ENCODE results near the gene CFAP57.

CFAP57 gene

DNA sequence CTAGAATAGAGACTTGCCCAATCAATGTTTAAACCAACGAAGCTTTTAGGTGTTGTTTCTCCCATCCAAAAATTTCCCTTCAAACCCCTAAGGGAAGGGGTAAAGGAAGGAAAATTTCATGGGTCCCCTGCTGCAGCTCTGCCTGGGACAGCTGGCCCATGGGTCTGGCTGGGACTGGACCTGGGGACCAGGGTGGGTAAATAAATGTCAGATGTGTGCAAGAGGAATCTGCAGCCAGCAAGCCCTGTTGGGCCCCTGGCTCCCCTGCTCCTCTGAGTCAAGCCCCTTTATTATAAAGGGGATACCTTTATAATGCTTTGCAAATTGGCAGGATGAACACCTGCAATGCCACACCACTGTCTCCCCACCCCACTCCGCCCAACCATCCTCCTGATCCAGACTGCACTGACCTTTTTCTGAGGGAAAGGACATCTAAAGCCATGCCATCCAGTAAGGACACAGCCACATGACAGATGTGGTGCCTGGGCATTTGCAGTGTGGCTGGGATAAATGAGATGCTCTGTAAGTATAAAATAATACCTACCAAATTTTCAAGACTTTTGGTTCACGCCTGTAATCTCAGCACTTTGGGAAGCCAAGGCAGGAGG lies 95.8 kb downstream of the CFAP57 start:
- H3K4me3 ChIP-seq (ENCODE audit: low read depth in 1 of 2, low read length in 2 of 2) = no peak overlapping the region
- no peaks in the 10 kb centered on the region for H3K9me3 ChIP-seq (ENCODE audit: control insufficient read depth in 1 of 2, low read length in 2 of 2)
- no peaks in the 10 kb centered on the region for H3K27me3 ChIP-seq (ENCODE audit: control insufficient read depth in 1 of 2, insufficient read depth in 2 of 2, low read length in 2 of 2)
- no peak overlapping the region for H3K27ac ChIP-seq (ENCODE audit: low read depth, low read length)
- peaks cover 18 to 43% of the 10 kb centered on the region in 2 donors for H3K4me1 ChIP-seq (ENCODE audit: control insufficient read depth in 1 of 2, insufficient read depth in 2 of 2, low read length in 2 of 2)
- H3K36me3 ChIP-seq (ENCODE audit: control insufficient read depth in 1 of 2, insufficient read depth in 2 of 2, low read length in 2 of 2) = no peaks in the 10 kb centered on the region
- H3K9ac ChIP-seq (ENCODE audit: low read depth in 1 of 2, low read length in 2 of 2) = peak overlapping the region in 1 of 2 donors; percentile 34

DNA sequence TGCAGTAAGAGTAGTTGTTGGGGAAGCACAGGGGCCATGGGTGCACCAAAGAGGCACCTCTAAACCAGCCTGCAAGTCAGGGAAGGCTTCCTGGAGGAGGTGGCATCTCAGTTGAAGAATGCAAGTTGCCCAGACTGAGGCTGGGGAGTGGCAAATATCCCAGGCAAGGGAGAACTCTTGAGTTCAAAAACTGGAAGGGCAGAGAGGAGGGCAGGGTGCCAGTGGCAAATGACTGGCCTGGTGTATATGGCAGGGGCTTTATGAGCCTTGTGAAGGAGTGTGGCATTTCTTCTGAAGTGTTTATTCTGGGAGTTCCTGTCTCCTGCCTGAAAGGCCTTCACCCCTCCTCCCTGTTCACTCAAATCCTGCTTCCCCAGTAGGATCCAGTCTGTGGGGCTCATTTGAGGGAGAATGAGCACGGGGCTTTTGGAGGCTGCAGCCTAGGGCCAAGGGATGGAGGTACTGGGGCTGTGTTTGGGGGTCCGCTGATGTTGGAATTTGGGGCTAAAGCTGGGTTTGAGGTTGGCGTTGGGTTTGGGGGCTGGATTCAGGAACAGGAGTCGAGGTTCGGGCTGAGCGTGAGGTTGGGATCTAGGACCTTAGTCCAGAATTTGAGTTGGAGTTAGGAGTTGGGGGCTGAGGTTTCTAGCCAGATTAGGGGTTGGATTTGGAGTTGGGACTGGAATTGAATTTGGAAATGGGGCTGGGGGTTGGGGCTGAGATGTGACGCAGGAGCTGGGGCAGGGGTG lies 97.7 kb downstream of the CFAP57 start, which contains the start of gene TMEM125:
TSS of gene TMEM125 (plus strand) at position 357 of the 749 bp plus-strand sequence. CDS start 2,740 bp downstream, outside the sequence.
- peaks cover 28 to 54% of the 10 kb centered on the region in 2 donors for H3K4me1 ChIP-seq (ENCODE audit: control insufficient read depth in 1 of 2, insufficient read depth in 2 of 2, low read length in 2 of 2)
- H3K27ac ChIP-seq (ENCODE audit: low read depth, low read length) = peak within 1 kb of the TSS; percentile 55
- H3K4me3 ChIP-seq (ENCODE audit: low read depth in 1 of 2, low read length in 2 of 2) = peak within 1 kb of the TSS; percentile 64 to 70
- no peaks in the 10 kb centered on the region for H3K9me3 ChIP-seq (ENCODE audit: control insufficient read depth in 1 of 2, low read length in 2 of 2)
- no peaks in the 10 kb centered on the region for H3K36me3 ChIP-seq (ENCODE audit: control insufficient read depth in 1 of 2, insufficient read depth in 2 of 2, low read length in 2 of 2)
- peak within 1 kb of the TSS; percentile 26 to 64 for H3K9ac ChIP-seq (ENCODE audit: low read depth in 1 of 2, low read length in 2 of 2)
- H3K27me3 ChIP-seq (ENCODE audit: control insufficient read depth in 1 of 2, insufficient read depth in 2 of 2, low read length in 2 of 2) = no peaks in the 10 kb centered on the region

GRCh38 chr1:43270421-43271095 lies 98.4 kb downstream of the CFAP57 start:
- Histone ChIP-seq H3K9me3 (ENCODE audit: control insufficient read depth in 1 of 2, low read length in 2 of 2) (no peaks in the 10 kb centered on the region), H3K27ac (ENCODE audit: low read depth, low read length) (peak overlapping the region; percentile 55), H3K36me3 (ENCODE audit: control insufficient read depth in 1 of 2, insufficient read depth in 2 of 2, low read length in 2 of 2) (no peaks in the 10 kb centered on the region), H3K4me1 (ENCODE audit: control insufficient read depth in 1 of 2, insufficient read depth in 2 of 2, low read length in 2 of 2) (peaks cover 28 to 56% of the 10 kb centered on the region in 2 donors), H3K4me3 (ENCODE audit: low read depth in 1 of 2, low read length in 2 of 2) (peak overlapping the region; percentile 64 to 70), H3K27me3 (ENCODE audit: control insufficient read depth in 1 of 2, insufficient read depth in 2 of 2, low read length in 2 of 2) (no peaks in the 10 kb centered on the region), H3K9ac (ENCODE audit: low read depth in 1 of 2, low read length in 2 of 2) (peak overlapping the region; percentile 26 to 64)

DNA sequence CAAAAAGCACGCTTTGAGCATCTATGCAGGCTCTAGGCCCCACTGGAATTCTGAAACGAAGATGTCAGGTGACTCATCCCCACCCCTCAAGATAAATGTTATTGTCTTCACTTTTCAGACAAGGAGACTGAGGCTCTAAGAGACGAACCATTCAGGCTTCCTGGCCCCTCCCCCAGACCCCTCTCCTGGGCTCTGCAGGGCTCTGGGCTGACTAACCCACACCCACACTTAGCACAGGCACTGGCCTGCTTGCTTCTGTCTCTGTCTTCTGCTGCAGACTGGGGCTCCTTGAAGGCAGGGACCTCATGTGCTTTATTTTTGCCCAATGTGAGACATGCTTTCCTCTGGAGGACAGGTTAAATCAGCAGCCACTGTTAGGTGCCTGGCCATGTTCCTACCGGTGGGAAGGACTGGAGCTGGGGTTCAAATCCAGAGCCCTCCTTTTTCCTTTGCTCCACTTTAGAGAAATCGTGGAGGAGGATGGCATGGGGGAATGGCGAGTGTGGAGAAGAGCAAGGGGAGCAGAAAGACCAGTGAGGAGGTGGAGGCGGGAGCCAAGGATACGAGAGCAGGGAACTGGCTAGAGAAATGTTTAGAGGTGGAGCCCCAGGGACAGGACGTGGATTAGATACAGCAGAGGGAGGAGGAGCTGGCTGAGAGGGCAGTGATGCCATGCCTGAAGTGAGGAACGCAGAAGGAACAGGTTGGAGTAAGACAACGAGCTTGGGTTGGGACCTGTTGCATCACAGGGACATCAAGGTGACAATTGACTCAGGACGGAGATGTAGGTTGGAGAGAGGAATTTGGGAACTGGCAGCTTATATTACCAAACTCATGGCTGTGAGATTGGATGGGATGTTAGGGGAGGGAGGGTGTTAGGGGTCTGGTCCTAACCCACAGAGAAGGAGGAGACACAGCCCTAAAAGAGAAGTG lies 99.3 kb downstream of the CFAP57 start:
- no peaks in the 10 kb centered on the region for H3K36me3 ChIP-seq (ENCODE audit: control insufficient read depth in 1 of 2, insufficient read depth in 2 of 2, low read length in 2 of 2)
- peaks cover 28 to 56% of the 10 kb centered on the region in 2 donors for H3K4me1 ChIP-seq (ENCODE audit: control insufficient read depth in 1 of 2, insufficient read depth in 2 of 2, low read length in 2 of 2)
- no peak overlapping the region for H3K27ac ChIP-seq (ENCODE audit: low read depth, low read length)
- peak overlapping the region; percentile 64 to 70 for H3K4me3 ChIP-seq (ENCODE audit: low read depth in 1 of 2, low read length in 2 of 2)
- H3K9ac ChIP-seq (ENCODE audit: low read depth in 1 of 2, low read length in 2 of 2) = peak overlapping the region; percentile 12 to 64
- H3K27me3 ChIP-seq (ENCODE audit: control insufficient read depth in 1 of 2, insufficient read depth in 2 of 2, low read length in 2 of 2) = no peaks in the 10 kb centered on the region
- H3K9me3 ChIP-seq (ENCODE audit: control insufficient read depth in 1 of 2, low read length in 2 of 2) = no peaks in the 10 kb centered on the region

DNA sequence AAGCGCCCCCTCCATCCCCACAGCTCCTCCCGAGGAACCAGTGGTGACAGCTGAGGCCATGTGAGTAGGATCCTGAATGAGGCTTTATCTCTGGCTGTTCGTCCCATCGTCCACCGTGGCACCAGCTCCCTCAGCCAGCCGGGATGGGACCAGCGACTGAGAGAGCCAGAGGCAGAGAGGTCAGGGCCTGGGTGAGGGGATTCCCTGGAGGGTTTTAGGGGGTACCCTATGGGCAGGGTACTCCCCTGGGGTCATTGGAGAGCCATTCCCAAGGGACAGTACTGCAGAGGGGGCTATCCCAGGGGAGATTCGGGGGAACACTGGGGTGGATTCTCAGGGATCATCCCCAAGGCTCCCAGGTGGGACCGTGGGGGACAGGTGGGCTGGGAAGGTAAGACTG lies 100.0 kb downstream of the CFAP57 start:
- Histone ChIP-seq H3K9ac (ENCODE audit: low read depth in 1 of 2, low read length in 2 of 2) (no peak overlapping the region), H3K4me3 (ENCODE audit: low read depth in 1 of 2, low read length in 2 of 2) (no peak overlapping the region), H3K4me1 (ENCODE audit: control insufficient read depth in 1 of 2, insufficient read depth in 2 of 2, low read length in 2 of 2) (peaks cover 33 to 58% of the 10 kb centered on the region in 2 donors), H3K27me3 (ENCODE audit: control insufficient read depth in 1 of 2, insufficient read depth in 2 of 2, low read length in 2 of 2) (no peaks in the 10 kb centered on the region), H3K27ac (ENCODE audit: low read depth, low read length) (no peak overlapping the region), H3K9me3 (ENCODE audit: control insufficient read depth in 1 of 2, low read length in 2 of 2) (no peaks in the 10 kb centered on the region), H3K36me3 (ENCODE audit: control insufficient read depth in 1 of 2, insufficient read depth in 2 of 2, low read length in 2 of 2) (no peaks in the 10 kb centered on the region)

GRCh38 chr1:43272576-43273571 lies 100.7 kb downstream of the CFAP57 start:
- H3K9me3 ChIP-seq (ENCODE audit: control insufficient read depth in 1 of 2, low read length in 2 of 2) = no peaks in the 10 kb centered on the region
- no peak overlapping the region for H3K9ac ChIP-seq (ENCODE audit: low read depth in 1 of 2, low read length in 2 of 2)
- no peak overlapping the region for H3K27ac ChIP-seq (ENCODE audit: low read depth, low read length)

DNA sequence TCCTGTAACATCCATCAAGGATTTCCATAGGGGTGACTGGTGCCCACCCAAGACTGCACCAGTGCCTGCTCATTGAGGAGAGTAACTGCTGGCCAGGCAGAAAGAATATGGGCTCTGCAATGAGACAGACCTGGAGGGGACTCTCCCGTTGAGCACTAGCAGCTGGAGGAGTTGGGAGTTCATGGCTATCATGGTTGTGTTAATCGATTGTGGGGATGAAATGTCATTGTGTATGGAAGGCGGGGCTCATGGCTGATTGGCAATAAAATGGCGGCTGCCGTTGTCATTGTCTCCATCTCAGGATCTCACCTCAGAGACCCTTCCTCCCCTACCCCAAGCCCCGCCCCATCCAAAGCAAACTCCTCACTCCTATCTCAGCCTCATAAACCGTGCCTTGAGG lies 101.6 kb downstream of the CFAP57 start:
- Histone ChIP-seq H3K27ac (ENCODE audit: low read depth, low read length) (no peak overlapping the region), H3K27me3 (ENCODE audit: control insufficient read depth in 1 of 2, insufficient read depth in 2 of 2, low read length in 2 of 2) (no peaks in the 10 kb centered on the region), H3K36me3 (ENCODE audit: control insufficient read depth in 1 of 2, insufficient read depth in 2 of 2, low read length in 2 of 2) (no peaks in the 10 kb centered on the region), H3K9ac (ENCODE audit: low read depth in 1 of 2, low read length in 2 of 2) (no peak overlapping the region), H3K4me3 (ENCODE audit: low read depth in 1 of 2, low read length in 2 of 2) (no peak overlapping the region), H3K4me1 (ENCODE audit: control insufficient read depth in 1 of 2, insufficient read depth in 2 of 2, low read length in 2 of 2) (peaks cover 41 to 46% of the 10 kb centered on the region in 2 donors), H3K9me3 (ENCODE audit: control insufficient read depth in 1 of 2, low read length in 2 of 2) (no peaks in the 10 kb centered on the region)

More at GRCh38 chr1:43272576-43273571, 100.7 kb downstream of the CFAP57 start:
- Histone ChIP-seq H3K36me3 (ENCODE audit: control insufficient read depth in 1 of 2, insufficient read depth in 2 of 2, low read length in 2 of 2) (no peaks in the 10 kb centered on the region), H3K4me3 (ENCODE audit: low read depth in 1 of 2, low read length in 2 of 2) (no peak overlapping the region), H3K27me3 (ENCODE audit: control insufficient read depth in 1 of 2, insufficient read depth in 2 of 2, low read length in 2 of 2) (no peaks in the 10 kb centered on the region), H3K4me1 (ENCODE audit: control insufficient read depth in 1 of 2, insufficient read depth in 2 of 2, low read length in 2 of 2) (peaks cover 38 to 50% of the 10 kb centered on the region in 2 donors)

DNA sequence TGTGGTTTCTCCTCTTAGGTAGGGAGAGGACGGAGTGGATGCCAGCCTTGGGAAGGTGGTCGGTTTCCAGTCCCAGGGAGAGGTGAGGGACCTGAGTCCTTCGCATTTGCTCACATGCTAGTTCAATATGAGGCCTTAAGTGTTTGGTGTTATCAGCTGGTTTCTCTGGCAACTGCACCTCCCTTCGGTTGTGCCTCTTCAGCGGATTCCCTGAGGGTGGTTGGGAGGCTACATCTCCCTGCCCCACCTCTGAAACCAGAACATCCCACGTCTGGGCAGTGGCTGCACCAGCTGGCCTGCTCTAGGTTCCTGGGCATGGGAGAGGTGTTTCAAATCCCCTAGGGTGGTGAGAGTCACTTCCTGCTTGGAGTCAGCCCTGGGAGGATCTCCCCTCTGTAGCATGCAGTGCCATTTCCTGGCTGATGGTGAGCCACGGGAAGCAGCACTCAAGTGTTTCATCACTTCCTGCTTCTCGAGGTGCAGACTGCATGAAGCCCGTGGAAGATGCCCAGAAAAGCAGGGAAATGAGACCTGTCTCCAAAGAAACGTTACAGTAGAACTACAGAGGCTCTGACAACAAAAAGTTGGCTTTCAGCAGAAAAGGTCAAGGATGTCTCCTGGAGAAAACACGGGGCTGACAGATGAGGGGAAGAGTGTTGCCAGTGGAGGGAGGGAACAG lies 102.1 kb downstream of the CFAP57 start:
- peak overlapping the region in 1 of 2 donors; percentile 15 for H3K4me3 ChIP-seq (ENCODE audit: low read depth in 1 of 2, low read length in 2 of 2)
- no peak overlapping the region for H3K9ac ChIP-seq (ENCODE audit: low read depth in 1 of 2, low read length in 2 of 2)
- H3K27ac ChIP-seq (ENCODE audit: low read depth, low read length) = no peak overlapping the region

More for the DNA sequence above, 102.1 kb downstream of the CFAP57 start:
- Histone ChIP-seq H3K36me3 (ENCODE audit: control insufficient read depth in 1 of 2, insufficient read depth in 2 of 2, low read length in 2 of 2) (no peaks in the 10 kb centered on the region), H3K27me3 (ENCODE audit: control insufficient read depth in 1 of 2, insufficient read depth in 2 of 2, low read length in 2 of 2) (no peaks in the 10 kb centered on the region), H3K9me3 (ENCODE audit: control insufficient read depth in 1 of 2, low read length in 2 of 2) (no peaks in the 10 kb centered on the region), H3K4me1 (ENCODE audit: control insufficient read depth in 1 of 2, insufficient read depth in 2 of 2, low read length in 2 of 2) (peaks cover 44 to 45% of the 10 kb centered on the region in 2 donors)

Data from duodenal mucosa (tissue), 2 donors.